Peyer's patch (tissue), 4 donors: ENCODE data around the gene GLTPD2. TPM values are rescaled to one million over a fixed set of nuclear protein-coding genes. Genes with fewer than 3 reads are reported as not detected.

ENCODE experiments used
- DNase-seq, 3 donors: peaks; one replicate each; pipeline ENCODE4 v3.0.0-alpha.2; 2017 to 2019
- H3K27ac ChIP-seq, 4 donors: fragments of 200-600 bp; sonication (generic); one replicate each; pipeline ENCODE4 v1.5.1; 2016 to 2019
- H3K27me3 ChIP-seq, 2 donors: fragments of 200-600 bp; sonication (generic); one replicate each; pipeline ENCODE4 v1.5.1; 2019
- H3K36me3 ChIP-seq, 3 donors: fragments of 200-600 bp; sonication (generic); one replicate each; pipeline ENCODE4 v1.5.1; 2016 to 2019
- H3K4me1 ChIP-seq, 4 donors: fragments of 200-600 bp; sonication (generic); one replicate each; pipeline ENCODE4 v1.5.1; 2016 to 2019
- H3K4me3 ChIP-seq, 4 donors: fragments of 200-600 bp; sonication (generic); 1 replicate in 3 of 4; 2 replicates in 1 of 4; pipeline ENCODE4 v1.5.1; 2016 to 2019; ENCODE audit warnings: mild to moderate bottlenecking in 1 of 4
- H3K9me3 ChIP-seq, 4 donors: fragments of 200-600 bp; sonication (generic); one replicate each; pipeline ENCODE4 v1.5.1; 2016 to 2019; ENCODE audit warnings: mild to moderate bottlenecking in 1 of 4
- CTCF ChIP-seq, 6 experiments: fragments of 450-650 bp in 4 of 6; fragments of 200-600 bp in 2 of 6; sonication (generic) in 1 of 6; IDR thresholded peaks; one replicate each; pipeline ENCODE4 v1.5.1; 2017 to 2019; ENCODE audit warnings: antibody characterized with exemption in 6 of 6, mild to moderate bottlenecking in 3 of 6, moderate library complexity in 1 of 6
- POLR2A ChIP-seq, 2 donors: fragments of 450-650 bp; IDR thresholded peaks; one replicate each; pipeline ENCODE4 v1.5.1; 2017; ENCODE audit warnings: antibody characterized with exemption in 2 of 2, mild to moderate bottlenecking in 2 of 2, moderate library complexity in 2 of 2
- total RNA-seq, 4 donors: library from RNA; depleted of rRNA; stranded (reverse); fragments of >200 nt; gene quantifications; one replicate each; pipeline ENCODE4 v1.1.0, GENCODE V29; 2016

GLTPD2 gene
- total RNA-seq, 4 donors from 2014 or later = 5.4 to 28.2 (median 23.6) TPM; not detected in 1

GRCh38 chr17:4811471-4811870 lies 22.7 kb downstream of the GLTPD2 start:
- Histone ChIP-seq H3K4me3 (no peak overlapping the region), H3K27me3 (no peaks in the 10 kb centered on the region), H3K4me1 (peaks cover 0 to 13% (median 4%) of the 10 kb centered on the region in 4 donors), H3K27ac (no peak overlapping the region), H3K9me3 (no peaks in the 10 kb centered on the region), H3K36me3 (peaks cover 0 to 20% (median 0%) of the 10 kb centered on the region in 3 donors)
- no peak for TF ChIP-seq CTCF (IDR thresholded peaks at IDR 0.05)
- TF ChIP-seq POLR2A (IDR thresholded peaks at IDR 0.05) = no peak
- DNase-seq = no peak

- DNase-seq = no peak
- Histone ChIP-seq H3K36me3 (peaks cover 0 to 32% (median 0%) of the 10 kb centered on the region in 3 donors), H3K4me3 (no peak overlapping the region), H3K4me1 (peaks cover 0 to 11% (median 2%) of the 10 kb centered on the region in 4 donors), H3K27ac (no peak overlapping the region), H3K9me3 (no peaks in the 10 kb centered on the region), H3K27me3 (no peaks in the 10 kb centered on the region)
- TF ChIP-seq CTCF (IDR thresholded peaks at IDR 0.05) (no peak), POLR2A (IDR thresholded peaks at IDR 0.05) (no peak)
Observed at GRCh38 chr17:4812690-4813089, 23.9 kb downstream of the GLTPD2 start.

GRCh38 chr17:4815043-4815675 lies 26.4 kb downstream of the GLTPD2 start:
- Histone ChIP-seq H3K9me3 (no peaks in the 10 kb centered on the region), H3K4me1 (no peaks in the 10 kb centered on the region), H3K27ac (no peak overlapping the region), H3K4me3 (no peak overlapping the region), H3K27me3 (no peaks in the 10 kb centered on the region), H3K36me3 (peaks cover 0 to 48% (median 0%) of the 10 kb centered on the region in 3 donors)
- TF ChIP-seq CTCF (IDR thresholded peaks at IDR 0.05) (peak in 3 of 6 experiments; percentile 30 to 37 (median 31)), POLR2A (IDR thresholded peaks at IDR 0.05) (no peak)
- DNase-seq = no peak

GRCh38 chr17:4816826-4817225 lies 28.1 kb downstream of the GLTPD2 start:
- DNase-seq = no peak
- Histone ChIP-seq H3K4me1 (no peaks in the 10 kb centered on the region), H3K27me3 (no peaks in the 10 kb centered on the region), H3K27ac (no peak overlapping the region), H3K36me3 (peaks cover 0 to 55% (median 0%) of the 10 kb centered on the region in 3 donors), H3K9me3 (no peaks in the 10 kb centered on the region), H3K4me3 (no peak overlapping the region)
- TF ChIP-seq POLR2A (IDR thresholded peaks at IDR 0.05) (no peak), CTCF (IDR thresholded peaks at IDR 0.05) (no peak)

- peaks cover 0 to 58% (median 0%) of the 10 kb centered on the region in 3 donors for H3K36me3 ChIP-seq
- DNase-seq = no peak
- no peak overlapping the region for H3K4me3 ChIP-seq
Observed at GRCh38 chr17:4818276-4818675, 29.5 kb downstream of the GLTPD2 start.

More at GRCh38 chr17:4818276-4818675, 29.5 kb downstream of the GLTPD2 start:
- no peaks in the 10 kb centered on the region for H3K4me1 ChIP-seq
- TF ChIP-seq CTCF (IDR thresholded peaks at IDR 0.05) (no peak), POLR2A (IDR thresholded peaks at IDR 0.05) (no peak)
- no peaks in the 10 kb centered on the region for H3K9me3 ChIP-seq
- no peaks in the 10 kb centered on the region for H3K27me3 ChIP-seq
- H3K27ac ChIP-seq = no peak overlapping the region
